K562 (cell line): Measurements from ENCODE around the gene SLC25A44.
"Not testable (repeated sequence)": the region's sequence is repeated elsewhere in the genome, so short reads cannot be mapped to it uniquely, and the experiment has no call there.

ENCODE experiments used
- ATF2 ChIP-seq: sonication (generic); formaldehyde crosslinking; IDR thresholded peaks from 2 replicates; pipeline ENCODE4 v1.8.1; 2022; ENCODE audit warnings: missing genetic modification reagents
- FOXJ3 ChIP-seq: sonication (generic); formaldehyde crosslinking; IDR thresholded peaks from 2 replicates; pipeline ENCODE4 v1.4.0; 2020; ENCODE audit warnings: mild to moderate bottlenecking, missing genetic modification reagents
- MXI1 ChIP-seq: IDR thresholded peaks from 2 replicates; pipeline ENCODE4 v1.6.1; 2011; ENCODE audit warnings: low read depth, mild to moderate bottlenecking, improper control_type of control experiment, low read length
- TAF1 ChIP-seq: IDR thresholded peaks from 2 replicates; pipeline ENCODE4 v1.6.1; 2011; ENCODE audit warnings: mild to moderate bottlenecking, low read length, moderate library complexity; ENCODE audit not compliant: insufficient read depth, control insufficient read depth, severe bottlenecking; ENCODE audit errors: extremely low read depth
- TCF7 ChIP-seq: sonication (generic); IDR thresholded peaks from 2 replicates; pipeline ENCODE4 v1.6.1; 2016; ENCODE audit warnings: antibody characterized with exemption, borderline replicate concordance
- ZNF639 ChIP-seq, 2 experiments: fragments of 200-800 bp in 1 of 2; sonication (Bioruptor generic) in 1 of 2; sonication (generic) in 1 of 2; formaldehyde crosslinking in 1 of 2; IDR thresholded peaks in 1 of 2; conservative IDR thresholded peaks in 1 of 2; 2 replicates each; pipeline versions ENCODE4 v1.5.0 to v1.6.1; 2016 to 2020; ENCODE audit warnings: missing compliant biosample characterization in 1 of 2, missing genetic modification characterization in 1 of 2, missing genetic modification reagents in 1 of 2

- TF ChIP-seq ATF2 (CRISPR knock-in tag); TCF7; MXI1; TAF1; ZNF639 (CRISPR knock-in tag; conservative IDR thresholded peaks at IDR 0.05 in 1 of 2, IDR thresholded peaks at IDR 0.05 in 1 of 2); FOXJ3 (CRISPR knock-in tag): not testable (repeated sequence)
Observed at GRCh38 chr1:156186347-156187177, 7.3 kb upstream of the SLC25A44 start.
